KMS-11 (cell line): ENCODE results near the gene ANO9.

ENCODE experiments used
- H2AFZ ChIP-seq: fragments of 200-600 bp; sonication (generic); 2 replicates; pipeline ENCODE4 v1.6.1; 2016; ENCODE audit warnings: antibody characterized with exemption, mixed run types, low read depth
- H3K27ac ChIP-seq: fragments of 200-600 bp; sonication (generic); 2 replicates; pipeline ENCODE4 v1.6.1; 2016; ENCODE audit warnings: mild to moderate bottlenecking, mixed run types
- H3K27me3 ChIP-seq: fragments of 200-600 bp; sonication (generic); 2 replicates; pipeline ENCODE4 v1.6.1; 2017; ENCODE audit warnings: mild to moderate bottlenecking, low read depth, mixed run types, moderate library complexity; ENCODE audit not compliant: insufficient read depth
- H3K36me3 ChIP-seq: fragments of 200-600 bp; sonication (generic); 2 replicates; pipeline ENCODE4 v1.6.1; 2017; ENCODE audit warnings: mild to moderate bottlenecking, mixed run types; ENCODE audit not compliant: insufficient read depth
- H3K4me1 ChIP-seq: fragments of 200-600 bp; sonication (generic); 2 replicates; pipeline ENCODE4 v1.6.1; 2016; ENCODE audit warnings: mild to moderate bottlenecking, low read depth, mixed run types; ENCODE audit not compliant: poor library complexity, severe bottlenecking
- H3K4me2 ChIP-seq: fragments of 200-600 bp; sonication (generic); 2 replicates; pipeline ENCODE4 v1.7.0; 2016; ENCODE audit warnings: mild to moderate bottlenecking, mixed run types
- H3K4me3 ChIP-seq: fragments of 200-600 bp; sonication (generic); IDR thresholded peaks from 2 replicates; pipeline ENCODE4 v1.6.1; 2017; ENCODE audit warnings: low read depth, low read length, mixed read lengths; ENCODE audit not compliant: insufficient read depth
- H3K79me2 ChIP-seq: fragments of 200-600 bp; sonication (generic); 2 replicates; pipeline ENCODE4 v1.6.1; 2016; ENCODE audit warnings: low read depth, mixed run types; ENCODE audit not compliant: insufficient read depth
- H3K9ac ChIP-seq: fragments of 200-600 bp; sonication (generic); 2 replicates; pipeline ENCODE4 v1.6.1; 2016; ENCODE audit warnings: mild to moderate bottlenecking, mixed run types
- H4K20me1 ChIP-seq: fragments of 200-600 bp; sonication (generic); 2 replicates; pipeline ENCODE4 v1.6.1; 2016; ENCODE audit warnings: mild to moderate bottlenecking, mixed run types; ENCODE audit not compliant: insufficient read depth
- TF ChIP-seq, protein P1 (sequence below): fragments of 200-600 bp; sonication (generic); conservative IDR thresholded peaks from 2 replicates; pipeline ENCODE4 v1.6.1; 2017; ENCODE audit warnings: low read depth, mild to moderate bottlenecking, antibody characterized with exemption, low read length, moderate library complexity, mixed read lengths

ANO9 gene

GRCh38 chr11:380491-380890 lies 61.3 kb downstream of the ANO9 start:
- Histone ChIP-seq H3K27me3 (peaks cover 34% of the 10 kb centered on the region), H3K9ac (no peak overlapping the region), H3K79me2 (no peaks in the 10 kb centered on the region), H2AFZ (no peak overlapping the region), H3K27ac (no peak overlapping the region), H4K20me1 (no peaks in the 10 kb centered on the region), H3K4me3 (no peak overlapping the region), H3K4me2 (no peak overlapping the region), H3K36me3 (no peaks in the 10 kb centered on the region), H3K4me1 (no peaks in the 10 kb centered on the region)
- TF ChIP-seq, protein P1, sequence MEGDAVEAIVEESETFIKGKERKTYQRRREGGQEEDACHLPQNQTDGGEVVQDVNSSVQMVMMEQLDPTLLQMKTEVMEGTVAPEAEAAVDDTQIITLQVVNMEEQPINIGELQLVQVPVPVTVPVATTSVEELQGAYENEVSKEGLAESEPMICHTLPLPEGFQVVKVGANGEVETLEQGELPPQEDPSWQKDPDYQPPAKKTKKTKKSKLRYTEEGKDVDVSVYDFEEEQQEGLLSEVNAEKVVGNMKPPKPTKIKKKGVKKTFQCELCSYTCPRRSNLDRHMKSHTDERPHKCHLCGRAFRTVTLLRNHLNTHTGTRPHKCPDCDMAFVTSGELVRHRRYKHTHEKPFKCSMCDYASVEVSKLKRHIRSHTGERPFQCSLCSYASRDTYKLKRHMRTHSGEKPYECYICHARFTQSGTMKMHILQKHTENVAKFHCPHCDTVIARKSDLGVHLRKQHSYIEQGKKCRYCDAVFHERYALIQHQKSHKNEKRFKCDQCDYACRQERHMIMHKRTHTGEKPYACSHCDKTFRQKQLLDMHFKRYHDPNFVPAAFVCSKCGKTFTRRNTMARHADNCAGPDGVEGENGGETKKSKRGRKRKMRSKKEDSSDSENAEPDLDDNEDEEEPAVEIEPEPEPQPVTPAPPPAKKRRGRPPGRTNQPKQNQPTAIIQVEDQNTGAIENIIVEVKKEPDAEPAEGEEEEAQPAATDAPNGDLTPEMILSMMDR = no peak

DNA sequence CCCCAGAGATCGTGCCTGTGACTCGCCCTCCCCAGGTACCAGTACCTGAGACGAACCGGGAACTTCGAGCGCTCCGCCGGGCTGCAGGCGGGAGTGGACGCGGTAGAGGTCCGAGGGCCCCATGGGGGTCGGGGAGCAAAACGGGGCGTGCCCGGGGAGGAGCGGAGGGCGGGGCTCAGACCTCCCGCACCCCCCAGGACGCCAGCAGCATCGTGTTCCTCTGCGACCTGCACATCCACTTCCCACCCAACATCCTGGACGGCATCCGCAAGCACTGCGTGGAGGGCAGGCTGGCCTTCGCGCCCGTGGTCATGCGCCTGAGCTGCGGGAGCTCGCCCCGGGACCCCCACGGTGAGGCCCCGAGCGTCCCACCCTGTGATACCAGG lies 61.7 kb downstream of the ANO9 start:
- H3K9ac ChIP-seq = no peak overlapping the region
- no peak overlapping the region for H3K4me3 ChIP-seq
- H3K4me1 ChIP-seq = no peaks in the 10 kb centered on the region
- H3K36me3 ChIP-seq = no peaks in the 10 kb centered on the region
- no peaks in the 10 kb centered on the region for H4K20me1 ChIP-seq
- no peaks in the 10 kb centered on the region for H3K79me2 ChIP-seq
- H2AFZ ChIP-seq = no peak overlapping the region
- H3K4me2 ChIP-seq = no peak overlapping the region
- H3K27me3 ChIP-seq = peaks cover 34% of the 10 kb centered on the region
- TF ChIP-seq, protein P1 = no peak
- no peak overlapping the region for H3K27ac ChIP-seq

DNA sequence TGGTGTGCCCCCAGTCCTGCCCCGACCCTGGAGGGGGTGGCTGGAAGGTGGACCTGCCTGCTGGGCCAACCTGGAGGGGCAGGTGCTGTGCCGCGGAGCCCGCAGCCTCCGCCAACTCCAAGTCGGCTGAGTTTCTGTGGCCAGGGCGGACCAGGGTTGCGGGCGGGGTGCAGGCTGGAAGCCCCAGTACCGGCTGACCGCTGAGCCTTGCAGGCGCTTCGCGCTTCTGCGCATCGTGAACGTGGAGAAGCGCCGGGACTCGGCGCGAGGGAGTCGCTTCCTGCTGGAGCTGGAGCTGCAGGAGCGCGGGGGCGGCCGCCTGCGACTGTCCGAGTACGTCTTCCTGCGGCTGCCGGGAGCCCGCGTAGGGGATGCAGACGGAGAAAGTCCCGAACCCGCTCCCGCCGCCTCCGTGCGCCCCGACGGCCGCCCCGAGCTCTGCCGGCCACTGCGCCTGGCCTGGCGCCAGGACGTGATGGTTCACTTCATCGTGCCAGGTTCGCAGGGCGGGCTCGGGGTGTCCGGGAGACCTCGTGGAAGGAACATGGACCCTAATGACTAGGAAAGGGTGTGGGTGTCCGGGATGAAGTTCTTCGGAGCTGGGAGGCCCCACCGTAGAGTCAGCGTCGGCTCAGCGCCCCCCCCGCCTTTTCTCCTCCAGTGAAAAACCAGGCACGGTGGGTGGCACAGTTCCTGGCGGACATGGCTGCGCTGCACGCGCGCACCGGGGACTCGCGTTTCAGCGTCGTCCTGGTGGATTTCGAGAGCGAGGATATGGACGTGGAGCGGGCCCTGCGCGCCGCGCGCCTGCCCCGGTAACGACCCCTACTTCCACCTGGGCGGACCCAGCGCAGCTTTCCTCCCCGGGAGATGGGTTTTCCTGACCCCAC lies 62.4 kb downstream of the ANO9 start:
- TF ChIP-seq, protein P1 = no peak
- Histone ChIP-seq H3K4me1 (no peaks in the 10 kb centered on the region), H4K20me1 (no peaks in the 10 kb centered on the region), H3K36me3 (no peaks in the 10 kb centered on the region), H2AFZ (no peak overlapping the region), H3K4me2 (no peak overlapping the region), H3K79me2 (no peaks in the 10 kb centered on the region), H3K27ac (no peak overlapping the region), H3K4me3 (no peak overlapping the region), H3K9ac (no peak overlapping the region), H3K27me3 (peaks cover 32% of the 10 kb centered on the region)

DNA sequence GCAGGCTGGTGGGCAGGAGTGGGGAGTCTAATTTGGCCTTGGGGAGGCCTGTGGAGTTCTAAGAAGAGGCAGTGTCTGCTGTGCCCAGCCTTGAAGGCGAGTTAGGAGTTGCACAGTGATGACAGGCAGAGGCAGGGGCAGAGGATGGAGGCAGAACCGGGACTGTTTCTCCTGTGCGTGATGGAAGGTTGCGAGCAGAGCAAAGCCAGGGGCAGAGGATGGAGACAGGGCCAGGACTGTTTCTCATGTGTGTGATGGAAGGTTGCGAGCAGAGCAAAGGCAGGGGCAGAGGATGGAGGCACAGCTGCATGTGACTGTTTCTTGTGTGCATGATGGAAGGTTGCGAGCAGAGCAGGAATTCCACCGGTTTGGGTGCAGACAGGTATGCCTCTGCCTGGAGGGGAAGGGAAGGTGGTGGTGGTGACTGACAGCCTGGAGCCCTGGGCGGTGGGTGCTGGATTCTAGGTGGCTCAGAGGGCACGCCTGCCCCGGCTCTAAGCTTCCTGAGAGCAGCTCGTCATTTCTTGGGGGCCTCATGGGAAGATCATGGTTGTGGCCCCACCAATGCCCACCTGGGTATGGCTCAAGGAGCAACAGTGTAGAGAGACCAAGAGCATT lies 63.8 kb downstream of the ANO9 start:
- Histone ChIP-seq H3K27ac (no peak overlapping the region), H3K4me1 (no peaks in the 10 kb centered on the region), H3K27me3 (peaks cover 29% of the 10 kb centered on the region), H2AFZ (no peak overlapping the region), H3K79me2 (no peaks in the 10 kb centered on the region), H3K4me2 (no peak overlapping the region), H3K4me3 (no peak overlapping the region), H4K20me1 (no peaks in the 10 kb centered on the region), H3K36me3 (no peaks in the 10 kb centered on the region), H3K9ac (no peak overlapping the region)
- TF ChIP-seq, protein P1 = no peak
